Mesendoderm (in vitro differentiated cells): Measurements from ENCODE around the gene SCN4B.

Experiments
- DNase-seq: peaks from one replicate; pipeline ENCODE4 v3.0.0; 2013
- H2AK5ac ChIP-seq: 2 replicates; pipeline ENCODE4 v1.6.1; 2013; ENCODE audit warnings: low read length, inconsistent platforms
- H2BK120ac ChIP-seq: 2 replicates; pipeline ENCODE4 v1.6.1; 2013; ENCODE audit warnings: low read depth, mild to moderate bottlenecking, low read length, moderate library complexity, mixed read lengths
- H2BK15ac ChIP-seq: replicated peaks from 2 replicates; pipeline ENCODE4 v1.6.1; 2013; ENCODE audit warnings: low read depth, mild to moderate bottlenecking, moderate library complexity
- H2BK5ac ChIP-seq: 2 replicates; pipeline ENCODE4 v1.6.1; 2013; ENCODE audit warnings: low read length, inconsistent platforms
- H3K18ac ChIP-seq: 2 replicates; pipeline ENCODE4 v1.6.1; 2013; ENCODE audit warnings: mild to moderate bottlenecking, low read length, mixed read lengths
- H3K23ac ChIP-seq: one replicate; pipeline ENCODE4 v1.6.1; 2013; ENCODE audit warnings: low read length
- H3K27ac ChIP-seq: 2 replicates; pipeline ENCODE4 v1.5.1; 2013; ENCODE audit warnings: low read depth, mild to moderate bottlenecking, inconsistent platforms, low read length, moderate library complexity
- H3K27me3 ChIP-seq: 2 replicates; pipeline ENCODE4 v1.6.1; 2013; ENCODE audit warnings: low read length, control low read depth, mild to moderate bottlenecking, inconsistent platforms; ENCODE audit not compliant: insufficient read depth, poor library complexity
- H3K36me3 ChIP-seq: 2 replicates; pipeline ENCODE4 v1.6.1; 2013; ENCODE audit warnings: low read length, inconsistent platforms; ENCODE audit not compliant: control insufficient read depth, insufficient read depth
- H3K4ac ChIP-seq: one replicate; pipeline ENCODE4 v1.6.1; 2013; ENCODE audit warnings: low read depth, mild to moderate bottlenecking, low read length, moderate library complexity
- H3K4me1 ChIP-seq: 2 replicates; pipeline ENCODE4 v1.6.1; 2013; ENCODE audit warnings: low read depth, low read length, inconsistent platforms; ENCODE audit not compliant: control insufficient read depth
- H3K4me2 ChIP-seq: 2 replicates; pipeline ENCODE4 v1.6.1; 2013; ENCODE audit warnings: low read length
- H3K4me3 ChIP-seq: 2 replicates; pipeline ENCODE4 v1.5.1; 2013; ENCODE audit warnings: mild to moderate bottlenecking, low read length
- H3K56ac ChIP-seq: one replicate; pipeline ENCODE4 v1.6.1; 2013; ENCODE audit warnings: low read length
- H3K79me1 ChIP-seq: 2 replicates; pipeline ENCODE4 v1.6.1; 2013; ENCODE audit warnings: low read length, inconsistent platforms
- H3K79me2 ChIP-seq: 2 replicates; pipeline ENCODE4 v1.6.1; 2013; ENCODE audit warnings: mild to moderate bottlenecking, low read length; ENCODE audit not compliant: control insufficient read depth, insufficient read depth
- H3K9ac ChIP-seq: 2 replicates; pipeline ENCODE4 v1.6.1; 2013; ENCODE audit warnings: low read length, inconsistent platforms
- H4K5ac ChIP-seq: one replicate; pipeline ENCODE4 v1.6.1; 2013; ENCODE audit warnings: low read length
- H4K8ac ChIP-seq: one replicate; pipeline ENCODE4 v1.6.1; 2013; ENCODE audit warnings: low read depth, mild to moderate bottlenecking, control low read depth, low read length, moderate library complexity
- WGBS: extraction: QIAGEN DNeasy Blood & Tissue Kit; methylation state at CpG from one replicate; pipeline ENCODE4 v1.1.7; 2013; ENCODE audit warnings: low lambda C conversion rate, missing lambda C conversion rate; ENCODE audit not compliant: insufficient coverage; ENCODE audit errors: extremely low coverage; 5-methylcytosine and 5-hydroxymethylcytosine counted together

Gene SCN4B

GRCh38 chr11:118170882-118171268 is 18.3 kb upstream of the SCN4B start:
- Histone ChIP-seq H3K9ac (no peak overlapping the region), H3K56ac (no peak overlapping the region), H2BK15ac (no peak overlapping the region), H4K8ac (no peak overlapping the region), H3K23ac (no peak overlapping the region), H3K79me1 (no peaks in the 10 kb centered on the region), H3K27me3 (peaks cover 19% of the 10 kb centered on the region), H2AK5ac (no peak overlapping the region), H3K79me2 (no peaks in the 10 kb centered on the region), H3K27ac (no peak overlapping the region), H3K4me1 (peaks cover 4% of the 10 kb centered on the region), H3K36me3 (no peaks in the 10 kb centered on the region), H4K5ac (no peak overlapping the region), H3K4ac (no peak overlapping the region), H2BK5ac (no peak overlapping the region), H3K4me2 (peak overlapping the region; percentile 69), H3K18ac (no peak overlapping the region), H3K4me3 (no peak overlapping the region), H2BK120ac (no peak overlapping the region)
- WGBS: no CpG with 5 or more reads among the region's 8 CpGs
- no peak for DNase-seq

GRCh38 chr11:118170231-118170630 is 17.6 kb upstream of the SCN4B start:
- H3K4me3 ChIP-seq: no peak overlapping the region
- H3K18ac ChIP-seq: no peak overlapping the region
- no peaks in the 10 kb centered on the region for H3K36me3 ChIP-seq
- no peak overlapping the region for H2AK5ac ChIP-seq
- H2BK15ac ChIP-seq: no peak overlapping the region
- no peak overlapping the region for H2BK5ac ChIP-seq
- no peak overlapping the region for H3K23ac ChIP-seq
- H3K4me1 ChIP-seq: peaks cover 4% of the 10 kb centered on the region
- no peak overlapping the region for H3K4ac ChIP-seq
- H3K27me3 ChIP-seq: peaks cover 17% of the 10 kb centered on the region
- DNase-seq: no peak
- no peaks in the 10 kb centered on the region for H3K79me2 ChIP-seq
- no peak overlapping the region for H3K4me2 ChIP-seq
- H2BK120ac ChIP-seq: no peak overlapping the region
- H3K79me1 ChIP-seq: no peaks in the 10 kb centered on the region
- H4K8ac ChIP-seq: no peak overlapping the region
- H3K9ac ChIP-seq: no peak overlapping the region
- no peak overlapping the region for H3K56ac ChIP-seq
- no peak overlapping the region for H4K5ac ChIP-seq
- WGBS: no CpG with 5 or more reads among the region's 9 CpGs
- H3K27ac ChIP-seq: no peak overlapping the region

GRCh38 chr11:118169300-118170140 is 16.9 kb upstream of the SCN4B start:
- H3K27me3 ChIP-seq: peaks cover 16% of the 10 kb centered on the region

GRCh38 chr11:118168751-118169150 is 16.1 kb upstream of the SCN4B start:
- Histone ChIP-seq H2BK120ac (no peak overlapping the region), H3K79me1 (no peaks in the 10 kb centered on the region), H3K23ac (no peak overlapping the region), H3K9ac (no peak overlapping the region), H3K79me2 (no peaks in the 10 kb centered on the region), H4K5ac (no peak overlapping the region), H3K36me3 (no peaks in the 10 kb centered on the region), H2AK5ac (no peak overlapping the region), H2BK5ac (no peak overlapping the region), H3K4me1 (peaks cover 4% of the 10 kb centered on the region), H3K4me2 (no peak overlapping the region), H3K4ac (no peak overlapping the region), H3K18ac (no peak overlapping the region), H3K56ac (no peak overlapping the region), H4K8ac (no peak overlapping the region), H3K4me3 (no peak overlapping the region), H3K27me3 (peaks cover 16% of the 10 kb centered on the region), H3K27ac (no peak overlapping the region), H2BK15ac (no peak overlapping the region)
- no peak for DNase-seq
- WGBS: no CpG with 5 or more reads among the region's 3 CpGs

More at GRCh38 chr11:118169300-118170140, 16.9 kb upstream of the SCN4B start:
- Histone ChIP-seq H3K23ac (no peak overlapping the region), H3K18ac (no peak overlapping the region), H2BK15ac (no peak overlapping the region), H4K5ac (no peak overlapping the region), H3K4me1 (peaks cover 4% of the 10 kb centered on the region), H3K79me1 (no peaks in the 10 kb centered on the region), H3K27ac (no peak overlapping the region), H3K79me2 (no peaks in the 10 kb centered on the region), H3K36me3 (no peaks in the 10 kb centered on the region), H2AK5ac (no peak overlapping the region), H3K9ac (no peak overlapping the region), H3K56ac (no peak overlapping the region), H3K4ac (no peak overlapping the region), H2BK5ac (no peak overlapping the region), H2BK120ac (no peak overlapping the region), H3K4me2 (no peak overlapping the region), H3K4me3 (no peak overlapping the region), H4K8ac (no peak overlapping the region)
- no CpG with 5 or more reads among the region's 7 CpGs for WGBS
- no peak for DNase-seq

GRCh38 chr11:118168316-118168715 is 15.7 kb upstream of the SCN4B start:
- no CpG with 5 or more reads among the region's 8 CpGs for WGBS
- Histone ChIP-seq H3K23ac (no peak overlapping the region), H2AK5ac (no peak overlapping the region), H3K27ac (no peak overlapping the region), H3K79me2 (no peaks in the 10 kb centered on the region), H3K18ac (no peak overlapping the region), H3K36me3 (no peaks in the 10 kb centered on the region), H2BK15ac (no peak overlapping the region), H3K4me1 (peaks cover 4% of the 10 kb centered on the region), H3K9ac (no peak overlapping the region), H4K8ac (no peak overlapping the region), H2BK5ac (no peak overlapping the region), H3K56ac (no peak overlapping the region), H3K4me3 (no peak overlapping the region), H3K4me2 (no peak overlapping the region), H2BK120ac (no peak overlapping the region), H3K27me3 (peaks cover 16% of the 10 kb centered on the region), H3K4ac (no peak overlapping the region), H3K79me1 (no peaks in the 10 kb centered on the region), H4K5ac (no peak overlapping the region)
- no peak for DNase-seq

GRCh38 chr11:118167906-118168305 is 15.3 kb upstream of the SCN4B start:
- H2BK15ac ChIP-seq: no peak overlapping the region
- H4K8ac ChIP-seq: no peak overlapping the region
- no peak overlapping the region for H3K4ac ChIP-seq
- H3K4me3 ChIP-seq: no peak overlapping the region
- H3K4me1 ChIP-seq: peaks cover 4% of the 10 kb centered on the region
- H3K79me2 ChIP-seq: no peaks in the 10 kb centered on the region
- no peaks in the 10 kb centered on the region for H3K36me3 ChIP-seq
- DNase-seq: no peak
- H3K56ac ChIP-seq: no peak overlapping the region
- no peak overlapping the region for H3K23ac ChIP-seq
- no peak overlapping the region for H2BK5ac ChIP-seq
- H2BK120ac ChIP-seq: no peak overlapping the region
- H4K5ac ChIP-seq: no peak overlapping the region
- H3K9ac ChIP-seq: no peak overlapping the region
- no peak overlapping the region for H3K18ac ChIP-seq
- no peak overlapping the region for H3K27ac ChIP-seq
- H3K4me2 ChIP-seq: no peak overlapping the region
- H2AK5ac ChIP-seq: no peak overlapping the region
- no peaks in the 10 kb centered on the region for H3K79me1 ChIP-seq
- WGBS: no CpG with 5 or more reads among the region's 12 CpGs
- H3K27me3 ChIP-seq: peaks cover 16% of the 10 kb centered on the region
